HG02678 (cell line): Measurements from ENCODE around the gene CYLD.

Experiments
- ATAC-seq: cut with Tn5 transposase; IDR thresholded peaks from one replicate; pipeline ENCODE4 v1.9.1; 2021; ENCODE audit warnings: mild to moderate bottlenecking, moderate library complexity; ENCODE audit not compliant: unreplicated experiment

Gene CYLD

DNA sequence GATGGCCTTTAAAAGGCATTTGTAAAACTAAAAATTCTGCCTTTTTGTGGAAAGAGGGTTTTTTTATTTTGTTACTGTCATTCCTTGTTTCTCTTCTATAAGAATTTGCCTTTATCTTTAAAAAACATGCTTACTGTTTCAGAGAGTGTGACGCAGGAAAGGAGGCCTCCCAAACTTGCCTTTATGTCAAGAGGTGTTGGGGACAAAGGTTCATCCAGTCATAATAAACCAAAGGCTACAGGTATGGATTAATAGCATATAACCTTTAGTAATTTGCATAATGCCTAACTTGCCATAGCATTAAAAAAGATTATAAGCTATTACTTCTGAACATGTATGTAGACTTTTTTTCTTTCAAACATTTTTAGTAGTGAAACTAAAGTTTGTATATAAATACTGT lies 34.2 kb downstream of the CYLD start:
- no peak for ATAC-seq

DNA sequence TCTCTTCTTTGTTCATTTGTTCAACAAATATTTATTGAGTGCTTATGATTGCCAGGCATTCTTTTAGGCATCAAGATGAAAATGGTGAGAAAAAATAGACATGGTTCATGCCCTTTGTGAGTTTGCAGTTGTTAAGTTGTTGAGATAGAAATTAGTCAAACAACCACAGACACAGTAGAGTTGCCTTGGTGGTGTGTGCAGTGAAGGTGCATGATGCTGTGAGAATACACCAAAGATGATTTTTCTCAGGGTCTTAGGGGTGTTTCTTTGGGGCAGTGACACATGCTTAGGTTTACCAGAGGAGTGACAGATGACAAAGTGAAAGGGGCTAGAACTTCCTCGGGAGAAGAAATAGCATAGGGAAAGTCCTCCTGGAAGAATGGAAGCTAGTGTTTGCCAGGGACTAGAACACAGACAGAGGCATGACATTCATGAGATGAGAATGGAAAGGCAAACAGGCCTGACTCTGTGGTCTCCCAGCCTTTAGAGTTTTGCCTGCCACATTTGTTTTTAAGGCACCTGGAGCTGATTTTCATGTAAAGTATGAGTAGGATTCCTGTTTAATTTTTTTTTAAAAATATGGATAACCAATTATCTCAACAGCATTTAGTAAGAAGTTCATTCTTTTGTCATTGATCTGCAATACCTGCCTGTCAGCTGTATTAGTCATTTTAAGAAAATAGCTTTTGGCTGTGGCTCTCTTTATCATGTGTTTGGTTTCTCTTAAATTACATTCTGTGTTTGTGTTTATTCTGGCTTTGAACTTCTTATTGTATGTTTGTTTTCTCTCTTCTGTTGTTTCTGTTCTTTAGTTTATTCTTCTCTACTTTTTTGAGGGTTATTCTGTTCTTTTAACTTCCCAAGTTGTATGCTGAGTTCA lies 36.6 kb downstream of the CYLD start:
- no peak for ATAC-seq

DNA sequence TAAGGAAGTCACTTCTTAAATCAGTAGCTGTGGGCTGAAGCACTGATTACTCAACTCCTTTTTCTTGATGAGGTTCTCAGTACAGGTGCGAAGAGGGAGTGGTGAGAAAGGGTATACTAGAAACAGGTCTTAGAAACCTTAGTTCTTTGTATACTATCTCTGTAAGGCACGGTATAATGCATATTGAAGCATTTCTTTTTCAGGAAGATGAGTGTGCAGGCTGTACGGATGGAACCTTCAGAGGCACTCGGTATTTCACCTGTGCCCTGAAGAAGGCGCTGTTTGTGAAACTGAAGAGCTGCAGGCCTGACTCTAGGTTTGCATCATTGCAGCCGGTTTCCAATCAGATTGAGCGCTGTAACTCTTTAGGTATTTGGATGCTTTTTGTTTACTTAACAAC lies 39.2 kb downstream of the CYLD start:
- no peak for ATAC-seq

DNA sequence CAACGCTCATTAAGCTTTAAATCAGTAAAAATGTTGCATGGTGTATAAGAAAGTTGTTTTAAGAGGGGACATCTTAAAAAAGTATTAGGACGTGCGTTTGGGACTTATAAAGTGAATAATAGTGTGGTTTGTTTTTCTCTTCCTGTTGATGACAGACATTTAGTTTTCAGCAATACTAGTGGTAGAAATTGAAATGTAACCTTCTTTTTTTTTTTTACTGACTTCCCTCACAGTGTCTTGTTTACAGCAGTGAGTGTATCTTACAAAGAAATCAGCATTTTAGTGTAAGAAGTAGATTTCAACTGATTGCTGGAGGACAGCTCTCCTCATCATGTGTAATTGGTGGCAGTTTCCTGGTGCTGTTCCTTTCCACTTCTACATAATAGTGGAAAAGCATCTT lies 39.6 kb downstream of the CYLD start:
- ATAC-seq = no peak

DNA sequence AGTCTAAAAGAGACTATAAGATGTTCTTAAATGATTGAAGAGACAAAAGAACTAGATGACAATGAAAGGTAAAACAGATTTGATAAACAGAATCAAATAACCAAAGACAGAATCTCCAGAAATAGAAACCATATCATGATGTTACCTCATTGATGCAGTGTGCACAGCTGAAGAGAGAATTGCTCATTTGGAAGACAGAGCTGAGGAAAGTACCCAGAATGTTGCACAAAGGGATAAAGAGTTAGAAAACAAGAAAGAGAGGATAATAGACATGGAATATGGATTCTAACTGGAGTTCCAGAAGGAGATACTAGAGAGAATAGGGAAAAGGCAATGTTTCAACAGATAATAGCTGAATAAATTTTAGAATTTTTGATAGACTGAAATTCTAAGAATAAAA lies 47.9 kb downstream of the CYLD start:
- no peak for ATAC-seq

DNA sequence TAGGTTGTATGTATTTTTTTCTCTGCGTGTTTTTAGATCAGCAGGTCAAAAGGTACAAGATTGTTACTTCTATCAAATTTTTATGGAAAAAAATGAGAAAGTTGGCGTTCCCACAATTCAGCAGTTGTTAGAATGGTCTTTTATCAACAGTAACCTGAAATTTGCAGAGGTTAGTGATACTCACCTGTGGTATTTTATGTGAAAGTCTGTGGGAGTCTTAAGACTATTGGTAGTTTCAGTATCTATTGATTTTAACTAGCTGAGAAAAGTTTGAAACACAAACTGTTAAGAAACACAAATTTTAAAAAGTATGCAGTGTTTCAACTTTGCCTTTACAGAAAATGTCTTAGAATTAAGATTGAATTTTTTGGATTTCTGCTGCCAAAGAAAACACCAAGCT lies 49.6 kb downstream of the CYLD start:
- no peak for ATAC-seq

DNA sequence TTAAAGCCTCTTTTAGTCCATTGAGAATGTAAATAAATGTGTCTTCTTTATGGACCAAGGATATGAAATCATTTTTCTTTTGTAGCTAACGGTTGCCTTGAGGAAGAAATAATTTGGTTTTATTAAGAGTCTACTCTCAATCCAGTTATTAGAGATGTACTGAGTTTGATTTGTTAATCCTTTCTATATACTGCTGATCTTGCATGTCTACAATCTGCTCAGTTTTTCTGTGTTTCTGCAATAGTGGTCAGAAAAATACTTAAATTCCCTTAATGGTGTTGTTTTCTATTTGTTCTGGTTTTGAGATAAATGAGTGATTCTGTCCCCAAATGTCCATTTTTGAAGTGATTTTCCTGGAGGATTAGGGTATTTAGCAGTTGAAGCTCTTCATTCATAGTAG lies 54.9 kb downstream of the CYLD start:
- no peak for ATAC-seq

DNA sequence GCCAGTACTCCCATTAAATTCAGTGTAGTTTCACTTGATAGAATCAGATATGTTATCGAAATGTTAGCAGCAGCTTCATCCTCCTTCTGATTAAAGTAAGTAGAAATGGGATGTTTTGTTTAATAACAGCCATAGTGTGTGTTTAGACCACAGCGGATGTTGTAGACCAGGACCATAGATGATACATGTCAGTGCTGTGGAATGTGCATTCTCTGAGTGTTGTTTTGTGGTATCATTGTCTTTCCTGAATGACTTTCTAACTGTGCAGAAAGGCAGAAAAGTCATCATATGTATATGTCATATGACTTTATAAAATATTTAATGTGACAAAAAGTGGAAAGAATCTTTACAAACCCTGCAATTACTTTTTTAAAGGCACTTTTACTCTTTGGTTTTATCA lies 55.6 kb downstream of the CYLD start:
- no peak for ATAC-seq

DNA sequence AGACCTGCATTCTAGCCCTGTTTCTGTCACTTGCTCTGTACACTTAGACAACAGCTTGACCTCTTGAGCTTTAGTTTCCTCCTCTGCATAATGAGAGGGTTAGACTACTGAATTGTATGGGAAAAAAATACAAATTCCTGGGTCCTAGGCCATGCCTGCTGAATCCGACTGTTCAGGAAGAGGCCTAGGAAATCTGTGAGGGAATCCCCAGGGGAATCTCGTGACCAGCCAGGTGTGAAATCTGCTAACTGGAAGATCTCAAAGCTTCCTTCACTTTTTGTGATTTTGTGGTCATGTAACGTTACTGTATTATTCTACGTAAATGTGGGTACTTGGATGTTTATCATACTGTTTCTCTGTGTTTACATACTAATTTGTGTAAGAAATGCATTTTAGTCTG lies 58.2 kb downstream of the CYLD start:
- no peak for ATAC-seq

DNA sequence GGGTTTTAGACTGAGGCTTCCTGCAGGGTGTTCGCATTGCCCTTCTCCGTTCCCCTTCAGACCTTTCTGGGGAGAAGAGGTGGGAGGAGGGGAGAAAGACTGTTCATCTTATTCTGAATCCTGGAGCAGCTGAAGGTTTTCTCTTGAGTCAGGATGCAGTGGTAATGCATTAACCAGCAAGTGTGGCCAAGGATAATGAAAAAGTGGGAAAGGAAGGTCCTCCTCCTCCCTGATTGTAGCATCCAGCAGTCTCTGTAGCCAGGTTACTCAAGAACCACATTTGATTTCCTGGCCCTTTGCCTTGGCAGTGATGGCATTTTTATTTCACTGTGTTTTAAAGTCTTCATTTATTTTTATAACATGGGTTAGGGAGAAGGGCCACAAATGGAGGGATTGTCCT lies 59.1 kb downstream of the CYLD start:
- no peak for ATAC-seq

DNA sequence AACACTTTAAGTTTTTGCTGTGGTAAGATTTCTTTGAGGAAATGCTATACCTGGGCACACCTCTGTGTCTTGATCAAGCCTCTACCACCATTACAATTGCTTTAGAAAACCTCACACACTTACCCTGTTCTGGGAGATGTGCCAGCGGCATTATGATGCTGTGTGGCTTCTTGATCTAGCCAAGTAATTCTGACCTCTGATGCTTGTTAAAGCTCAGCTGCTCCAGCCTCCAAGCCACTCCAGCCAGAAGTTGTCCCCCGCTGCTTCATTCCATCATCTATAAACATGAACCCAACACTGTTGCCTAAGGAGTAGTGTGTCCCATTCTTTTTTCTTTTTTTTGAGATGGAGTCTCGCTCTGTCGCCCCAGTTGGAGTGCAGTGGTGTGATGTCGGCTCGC lies 60.1 kb downstream of the CYLD start:
- ATAC-seq = no peak

DNA sequence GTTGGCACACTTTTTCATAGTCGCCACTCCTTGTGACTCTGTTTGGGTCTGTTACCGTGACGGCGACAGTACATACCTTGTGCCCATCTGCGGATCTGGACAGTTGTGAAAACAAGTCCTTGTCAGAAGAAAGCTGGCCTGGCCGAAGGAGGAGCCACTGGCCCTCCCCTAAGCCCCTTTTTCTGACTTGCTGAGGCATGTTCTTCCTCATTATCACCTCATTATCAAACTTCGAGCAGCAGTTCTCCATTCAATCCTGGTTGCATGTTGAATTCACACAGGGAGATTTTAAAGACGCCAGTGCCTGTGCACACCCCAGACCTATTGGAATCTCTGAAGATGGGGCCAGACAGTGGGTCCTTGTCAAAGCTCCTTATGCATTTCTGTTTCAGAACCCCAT lies 61.1 kb downstream of the CYLD start:
- no peak for ATAC-seq

DNA sequence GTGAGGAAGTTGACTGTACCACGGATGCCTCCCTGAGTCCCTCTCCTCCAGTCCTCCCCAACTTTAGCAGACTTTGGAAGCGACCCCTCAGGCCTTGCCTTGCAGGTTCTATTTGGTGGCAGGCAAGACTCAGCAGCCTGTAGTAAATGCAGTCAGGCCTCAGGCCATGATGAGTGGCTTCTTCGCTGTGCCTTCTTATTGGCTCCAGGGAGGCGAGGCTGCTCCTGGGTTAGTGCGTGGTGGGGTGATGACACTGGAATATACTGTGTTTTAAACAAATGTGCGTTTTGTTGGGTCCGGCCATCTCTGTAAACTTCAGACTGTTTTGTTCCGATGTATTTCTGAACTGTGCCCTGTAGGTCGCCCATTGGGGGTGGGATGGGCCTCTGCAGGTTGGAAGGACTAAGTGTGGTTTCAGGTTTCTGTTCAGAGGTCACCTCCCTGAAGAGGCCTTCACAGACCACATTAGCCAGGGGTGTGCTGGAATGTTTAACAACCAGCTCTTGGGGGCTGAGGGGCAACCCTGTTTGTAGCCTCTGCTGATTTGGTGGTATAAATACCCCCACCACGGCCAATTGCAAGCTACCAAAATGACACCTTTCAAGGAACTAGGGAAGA lies 62.5 kb downstream of the CYLD start:
- no peak for ATAC-seq

DNA sequence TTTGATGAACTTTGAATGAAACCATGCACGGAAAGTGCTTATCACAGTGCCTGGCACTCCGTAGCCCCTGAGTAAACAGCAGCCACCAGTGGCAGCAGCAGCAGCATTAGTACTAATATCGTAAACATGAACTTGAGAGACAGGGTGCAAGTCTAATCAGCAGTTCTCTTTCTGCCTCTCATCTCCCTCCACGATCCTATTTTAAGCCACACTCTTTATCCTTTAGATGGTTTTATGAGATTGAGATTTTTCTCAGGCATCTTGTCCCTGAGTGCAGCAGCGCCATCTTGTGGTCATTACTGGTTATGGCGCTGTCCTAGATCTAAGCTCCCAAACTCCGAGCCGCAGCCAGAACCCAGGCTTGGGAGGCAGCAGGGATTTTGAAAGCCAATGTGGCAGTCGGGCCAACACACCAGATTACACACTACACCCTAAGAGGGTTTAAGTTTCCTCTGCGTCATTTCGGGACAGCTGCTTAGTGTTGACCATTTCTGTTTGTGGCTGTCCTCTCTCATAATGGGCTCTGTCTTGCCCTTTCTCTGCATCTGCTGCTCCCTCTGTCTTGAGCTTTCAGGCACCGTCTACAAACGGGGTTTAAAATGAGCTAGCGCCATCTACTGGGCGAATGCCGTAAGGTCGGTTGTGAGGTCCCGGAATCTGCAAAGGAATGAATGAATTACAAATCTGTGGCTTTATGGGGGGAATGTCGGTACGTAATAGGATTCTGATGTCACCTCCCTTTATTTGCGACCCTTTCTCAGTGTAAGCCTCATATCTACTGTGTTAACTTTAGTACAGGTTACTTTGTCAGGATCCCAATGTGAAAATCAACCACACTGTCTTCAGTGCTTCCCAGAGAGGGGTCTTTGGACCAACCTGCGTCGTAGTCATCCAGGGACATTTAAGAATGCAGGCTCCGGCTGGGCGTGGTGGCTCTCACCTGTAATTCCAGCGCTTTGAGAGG lies 64.5 kb downstream of the CYLD start:
- ATAC-seq = peak; percentile 86

DNA sequence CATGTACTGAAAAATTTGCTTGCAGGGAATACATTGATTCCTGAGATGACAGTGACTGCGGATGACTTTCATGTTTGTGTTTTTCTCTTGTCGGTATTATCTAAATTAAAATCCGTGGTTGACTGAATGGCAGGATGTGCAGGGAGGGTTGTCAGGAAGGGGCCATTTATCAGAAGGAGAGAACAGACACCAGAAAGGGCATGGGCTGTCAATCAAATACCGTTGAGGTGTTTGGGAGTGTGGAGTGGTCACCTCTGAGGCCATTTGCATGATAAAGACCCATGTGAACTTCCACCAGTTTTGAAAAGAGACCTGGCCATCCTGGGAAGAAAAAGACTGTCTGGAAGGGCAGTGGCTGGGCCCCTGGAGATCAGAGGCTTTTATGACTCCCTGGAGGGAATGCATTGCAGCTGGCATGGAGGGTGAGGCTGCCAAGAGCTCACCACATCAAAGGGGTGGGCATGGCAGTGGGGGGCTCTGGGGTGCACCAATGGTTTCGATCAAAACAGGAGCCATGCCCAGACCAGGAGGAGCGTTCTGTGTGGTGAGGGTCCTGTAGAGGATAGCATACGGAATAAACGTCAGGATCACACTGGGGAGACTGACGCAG lies 67.1 kb downstream of the CYLD start:
- no peak for ATAC-seq

DNA sequence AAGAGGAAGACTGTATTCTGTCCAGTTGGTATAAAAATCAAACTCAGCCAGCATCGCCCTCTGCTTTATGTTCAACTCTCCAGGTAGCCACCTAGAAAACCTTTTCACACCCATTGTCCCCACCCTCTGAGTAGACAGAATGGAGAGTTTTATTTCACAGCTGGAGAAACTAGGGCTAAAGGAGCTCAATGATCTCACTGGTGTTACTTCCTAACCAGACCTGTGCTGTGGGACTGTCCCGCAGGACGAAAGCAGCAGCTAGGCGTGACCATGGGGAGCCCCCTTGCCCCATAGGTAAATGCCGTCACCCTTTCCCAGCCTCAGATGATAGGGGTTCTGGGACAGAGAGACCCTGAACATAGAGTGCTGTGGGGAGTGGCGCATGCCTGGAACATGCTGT lies 67.7 kb downstream of the CYLD start:
- peak; percentile 36 for ATAC-seq

DNA sequence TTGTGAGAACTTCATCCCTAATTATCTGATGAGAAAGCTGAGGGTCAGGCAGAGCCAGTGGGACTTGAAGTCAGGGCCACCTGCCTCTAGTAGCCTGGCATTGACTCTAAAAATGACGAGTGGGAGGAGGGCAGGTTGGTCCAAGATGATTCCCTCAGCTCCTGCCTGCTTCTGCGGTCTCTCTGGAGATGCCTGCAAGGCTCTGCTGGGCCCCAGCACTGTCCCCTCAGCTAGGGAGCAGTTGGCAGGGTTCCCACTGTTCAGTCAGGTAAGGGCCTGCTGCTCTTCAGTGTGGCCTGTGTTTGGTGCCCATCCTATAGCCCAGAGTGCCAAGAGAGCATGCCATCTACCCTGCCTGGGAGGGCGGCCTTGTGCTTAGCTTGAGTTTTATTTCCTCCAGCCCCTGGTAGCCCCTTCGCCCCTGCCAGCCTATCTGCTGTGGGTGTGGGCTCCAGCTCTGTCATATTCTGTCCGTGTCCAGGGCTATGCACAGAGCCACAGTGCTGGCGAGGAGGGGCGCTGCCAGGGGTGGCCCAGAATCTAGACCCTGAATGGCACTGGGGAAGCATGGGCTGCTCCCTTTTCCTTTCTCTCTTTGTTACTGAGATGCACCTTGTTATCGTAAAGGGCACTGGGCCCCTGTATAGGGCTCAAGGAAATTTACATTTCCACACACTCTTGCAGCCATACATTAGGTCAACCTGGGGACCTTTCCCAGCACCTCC lies 68.5 kb downstream of the CYLD start:
- ATAC-seq = no peak

DNA sequence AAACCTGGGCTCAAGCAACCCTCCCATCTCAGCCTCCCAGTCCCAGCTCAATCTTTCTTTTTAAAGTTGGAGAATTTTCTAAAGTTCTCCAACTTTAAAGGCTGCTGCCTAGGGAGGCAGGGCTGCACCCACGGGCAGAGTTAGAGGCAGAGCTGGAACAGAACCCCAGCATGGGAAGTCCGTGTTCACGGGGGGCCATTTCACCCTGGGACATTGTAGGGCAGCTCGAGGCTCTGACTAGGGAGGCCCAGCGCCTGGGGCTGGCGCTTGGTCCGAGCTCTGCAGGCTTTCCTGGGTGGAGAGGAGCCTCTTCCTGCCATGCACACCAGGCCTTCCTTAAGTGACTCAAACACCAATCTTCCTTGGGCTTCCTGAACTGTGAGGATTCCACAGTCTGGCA lies 70.2 kb downstream of the CYLD start:
- ATAC-seq = no peak

DNA sequence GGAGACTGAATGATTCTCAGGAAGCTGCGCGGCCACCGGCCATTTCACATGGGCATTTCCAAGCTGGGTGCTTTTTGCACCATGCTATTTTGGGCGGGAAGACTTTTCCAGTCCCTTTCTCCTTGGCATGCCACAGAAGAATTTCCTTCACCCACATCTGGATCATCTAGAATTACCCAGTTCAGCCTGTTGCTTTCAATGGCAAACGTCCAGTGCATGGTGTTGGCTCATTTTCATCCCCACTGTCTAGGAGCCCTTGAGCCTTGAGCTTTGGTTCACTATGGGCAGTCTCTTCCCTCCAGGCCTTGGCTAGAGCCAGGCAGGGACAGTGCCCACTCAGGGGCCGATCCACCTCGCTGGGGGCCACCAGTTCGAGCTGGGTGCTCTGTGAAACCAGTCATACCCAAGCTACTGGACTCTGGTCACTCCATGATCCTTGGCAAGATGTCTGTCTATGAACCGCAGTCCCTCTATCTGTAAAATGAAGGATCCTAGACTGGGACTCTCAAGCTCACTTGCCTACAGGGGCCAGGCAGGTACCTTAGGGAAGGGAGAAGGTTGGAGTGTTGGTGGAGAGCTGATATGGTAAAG lies 71.1 kb downstream of the CYLD start:
- no peak for ATAC-seq

DNA sequence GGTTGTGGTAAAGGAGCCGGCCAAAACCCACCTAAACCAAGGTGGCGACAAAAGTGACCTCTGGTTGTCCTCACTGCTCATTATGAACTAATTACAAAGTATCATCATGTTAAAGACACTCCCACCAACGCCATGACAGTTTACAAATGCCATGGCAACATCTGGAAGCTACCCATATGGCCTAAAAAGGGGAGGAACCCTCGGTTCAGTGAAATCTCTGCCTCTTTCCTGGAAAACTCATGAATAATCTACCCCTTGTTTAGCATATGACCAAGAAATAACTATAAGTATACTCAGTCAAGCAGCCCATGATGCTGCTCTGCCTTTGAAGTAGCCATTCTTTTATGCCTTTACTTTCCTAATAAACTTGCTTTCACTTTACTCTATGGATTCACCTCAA lies 72.2 kb downstream of the CYLD start:
- ATAC-seq = no peak
